WTC11 (cell line): ENCODE measurements around the gene DKC1. TPM values are rescaled to one million over a fixed set of nuclear protein-coding genes. Genes with fewer than 3 reads are reported as not detected.

Experiments
- ATAC-seq: fragments of 200-7000 bp; cut with Tn5 transposase; 2 replicates; pipeline ENCODE4 v1.10.0; 2021; ENCODE audit warnings: mild to moderate bottlenecking, moderate library complexity
- CTCF ChIA-PET: fragments of 300-600 bp; sonication (Branson Sonifier 250); formaldehyde crosslinking; loops from one replicate; lab custom pipeline; 2021; ENCODE audit warnings: antibody characterized with exemption; lab: Charles Lee
- POLR2A ChIA-PET: fragments of 350-600 bp; sonication (Branson Sonifier 250); formaldehyde crosslinking; loops from one replicate; lab custom pipeline; 2021; ENCODE audit warnings: antibody characterized with exemption; lab: Charles Lee
- DNase-seq: peaks from one replicate; pipeline ENCODE4 v3.0.0; 2021; ENCODE audit warnings: low spot score
- H3K27ac Mint-ChIP-seq: 2 replicates; pipeline ENCODE4 v1.8.0; 2021; ENCODE audit warnings: mixed read lengths
- H3K27me3 Mint-ChIP-seq: 2 replicates; pipeline ENCODE4 v1.8.0; 2021; ENCODE audit warnings: low read depth, mild to moderate bottlenecking, moderate library complexity, mixed read lengths
- H3K36me3 Mint-ChIP-seq: 2 replicates; pipeline ENCODE4 v1.8.0; 2021; ENCODE audit warnings: mixed read lengths
- H3K4me1 Mint-ChIP-seq: 2 replicates; pipeline ENCODE4 v1.8.0; 2022; ENCODE audit warnings: mixed read lengths
- H3K4me3 Mint-ChIP-seq: 2 replicates; pipeline ENCODE4 v1.8.0; 2021; ENCODE audit warnings: mild to moderate bottlenecking, moderate library complexity, mixed read lengths
- H3K9me3 Mint-ChIP-seq: 2 replicates; pipeline ENCODE4 v1.8.0; 2021; ENCODE audit warnings: mixed read lengths
- CBFB ChIP-seq: sonication (generic); formaldehyde crosslinking; IDR thresholded peaks from 2 replicates; pipeline ENCODE4 v1.8.1; 2022; ENCODE audit warnings: mild to moderate bottlenecking, low read depth, missing genetic modification reagents
- EMX1 ChIP-seq: fragments of 250-450 bp; sonication (Bioruptor Pico); IDR thresholded peaks from 2 replicates; pipeline ENCODE4 v1.8.0; 2021; ENCODE audit warnings: mild to moderate bottlenecking
- ETV6 ChIP-seq: sonication (generic); formaldehyde crosslinking; IDR thresholded peaks from 2 replicates; pipeline ENCODE4 v1.8.1; 2022; ENCODE audit warnings: mild to moderate bottlenecking, missing genetic modification reagents
- MXD4 ChIP-seq: fragments of 250-450 bp; sonication (Bioruptor Pico); IDR thresholded peaks from 2 replicates; pipeline ENCODE4 v1.8.0; 2021; ENCODE audit warnings: mild to moderate bottlenecking, moderate library complexity, borderline replicate concordance
- OVOL2 ChIP-seq: fragments of 250-450 bp; sonication (Bioruptor Pico); IDR thresholded peaks from 2 replicates; pipeline ENCODE4 v1.9.0; 2021; ENCODE audit warnings: mild to moderate bottlenecking, borderline replicate concordance
- TCF7 ChIP-seq: sonication (generic); formaldehyde crosslinking; IDR thresholded peaks from 2 replicates; pipeline ENCODE4 v1.8.0; 2022; ENCODE audit warnings: mild to moderate bottlenecking, low read depth, missing genetic modification reagents, moderate library complexity
- TEAD1 ChIP-seq: sonication (generic); formaldehyde crosslinking; IDR thresholded peaks from 2 replicates; pipeline ENCODE4 v1.8.0; 2022; ENCODE audit warnings: mild to moderate bottlenecking, missing genetic modification reagents
- ZBTB21 ChIP-seq: sonication (generic); formaldehyde crosslinking; IDR thresholded peaks from 2 replicates; pipeline ENCODE4 v1.8.1; 2023; ENCODE audit warnings: mild to moderate bottlenecking, missing genetic modification reagents, borderline replicate concordance
- ZNF317 ChIP-seq: sonication (generic); formaldehyde crosslinking; IDR thresholded peaks from 2 replicates; pipeline ENCODE4 v1.8.1; 2023; ENCODE audit warnings: low read depth, mild to moderate bottlenecking, moderate library complexity, missing genetic modification reagents, borderline replicate concordance
- total RNA-seq: library from RNA; stranded (reverse); gene quantifications from 3 replicates; pipeline ENCODE4 v1.2.3, GENCODE V29; 2021
- TF ChIP-seq, protein P1 (sequence below): fragments of 250-450 bp; sonication (Bioruptor Pico); IDR thresholded peaks from 2 replicates; pipeline ENCODE4 v1.9.0; 2021; ENCODE audit warnings: mild to moderate bottlenecking, borderline replicate concordance
- TF ChIP-seq, protein P2 (sequence below): sonication (generic); formaldehyde crosslinking; IDR thresholded peaks from 2 replicates; pipeline ENCODE4 v1.8.1; 2023; ENCODE audit warnings: mild to moderate bottlenecking, missing genetic modification reagents, moderate library complexity
- TF ChIP-seq, protein P3 (sequence below): sonication (generic); formaldehyde crosslinking; IDR thresholded peaks from 2 replicates; pipeline ENCODE4 v1.8.0; 2022; ENCODE audit warnings: missing genetic modification reagents
- TF ChIP-seq, protein P4 (sequence below): fragments of 250-450 bp; sonication (Bioruptor Pico); IDR thresholded peaks from 2 replicates; pipeline ENCODE4 v1.9.0; 2021; ENCODE audit warnings: moderate library complexity, mild to moderate bottlenecking, inconsistent platforms, borderline replicate concordance
- TF ChIP-seq, protein P5 (sequence below): sonication (generic); formaldehyde crosslinking; conservative IDR thresholded peaks from 2 replicates; pipeline ENCODE4 v1.8.1; 2022; ENCODE audit warnings: mild to moderate bottlenecking, missing genetic modification reagents

DKC1 gene
- total RNA-seq, 1 experiment from 2014 or later, result 123 TPM

DNA sequence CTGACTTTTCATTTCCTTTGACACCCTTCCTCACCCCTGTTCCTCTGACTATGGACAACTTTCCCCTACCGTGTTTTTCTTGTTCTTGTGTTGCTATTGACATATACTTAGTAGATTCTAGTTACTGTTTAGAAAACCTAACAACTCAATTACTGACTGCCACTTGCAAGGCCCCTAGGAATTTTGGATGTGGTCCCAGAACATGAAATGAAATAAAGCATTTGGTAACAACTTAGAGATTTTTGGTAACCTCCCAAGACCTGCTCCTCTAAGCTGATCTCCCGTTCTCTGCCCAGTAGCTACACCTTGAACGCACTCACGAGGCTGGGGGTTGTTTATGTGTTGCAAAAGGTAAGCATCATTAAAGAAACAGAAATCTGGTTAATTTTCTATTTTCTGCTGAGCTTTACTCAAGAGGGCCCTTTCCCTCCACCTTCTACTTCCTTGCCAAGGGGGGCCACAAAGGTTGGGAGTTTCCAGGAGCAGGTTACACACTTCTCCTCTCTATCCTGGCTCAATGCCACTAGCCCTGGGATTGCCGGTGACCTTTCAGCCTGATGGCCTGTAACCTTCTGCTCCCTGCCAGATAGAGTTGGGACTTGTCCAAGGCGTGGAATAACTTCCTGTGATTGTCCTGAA lies 32.3 kb upstream of the DKC1 start (continued):
- TF ChIP-seq, protein P1, sequence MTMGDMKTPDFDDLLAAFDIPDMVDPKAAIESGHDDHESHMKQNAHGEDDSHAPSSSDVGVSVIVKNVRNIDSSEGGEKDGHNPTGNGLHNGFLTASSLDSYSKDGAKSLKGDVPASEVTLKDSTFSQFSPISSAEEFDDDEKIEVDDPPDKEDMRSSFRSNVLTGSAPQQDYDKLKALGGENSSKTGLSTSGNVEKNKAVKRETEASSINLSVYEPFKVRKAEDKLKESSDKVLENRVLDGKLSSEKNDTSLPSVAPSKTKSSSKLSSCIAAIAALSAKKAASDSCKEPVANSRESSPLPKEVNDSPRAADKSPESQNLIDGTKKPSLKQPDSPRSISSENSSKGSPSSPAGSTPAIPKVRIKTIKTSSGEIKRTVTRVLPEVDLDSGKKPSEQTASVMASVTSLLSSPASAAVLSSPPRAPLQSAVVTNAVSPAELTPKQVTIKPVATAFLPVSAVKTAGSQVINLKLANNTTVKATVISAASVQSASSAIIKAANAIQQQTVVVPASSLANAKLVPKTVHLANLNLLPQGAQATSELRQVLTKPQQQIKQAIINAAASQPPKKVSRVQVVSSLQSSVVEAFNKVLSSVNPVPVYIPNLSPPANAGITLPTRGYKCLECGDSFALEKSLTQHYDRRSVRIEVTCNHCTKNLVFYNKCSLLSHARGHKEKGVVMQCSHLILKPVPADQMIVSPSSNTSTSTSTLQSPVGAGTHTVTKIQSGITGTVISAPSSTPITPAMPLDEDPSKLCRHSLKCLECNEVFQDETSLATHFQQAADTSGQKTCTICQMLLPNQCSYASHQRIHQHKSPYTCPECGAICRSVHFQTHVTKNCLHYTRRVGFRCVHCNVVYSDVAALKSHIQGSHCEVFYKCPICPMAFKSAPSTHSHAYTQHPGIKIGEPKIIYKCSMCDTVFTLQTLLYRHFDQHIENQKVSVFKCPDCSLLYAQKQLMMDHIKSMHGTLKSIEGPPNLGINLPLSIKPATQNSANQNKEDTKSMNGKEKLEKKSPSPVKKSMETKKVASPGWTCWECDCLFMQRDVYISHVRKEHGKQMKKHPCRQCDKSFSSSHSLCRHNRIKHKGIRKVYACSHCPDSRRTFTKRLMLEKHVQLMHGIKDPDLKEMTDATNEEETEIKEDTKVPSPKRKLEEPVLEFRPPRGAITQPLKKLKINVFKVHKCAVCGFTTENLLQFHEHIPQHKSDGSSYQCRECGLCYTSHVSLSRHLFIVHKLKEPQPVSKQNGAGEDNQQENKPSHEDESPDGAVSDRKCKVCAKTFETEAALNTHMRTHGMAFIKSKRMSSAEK (CRISPR knock-in tag), result no peak
- TF ChIP-seq, protein P2, sequence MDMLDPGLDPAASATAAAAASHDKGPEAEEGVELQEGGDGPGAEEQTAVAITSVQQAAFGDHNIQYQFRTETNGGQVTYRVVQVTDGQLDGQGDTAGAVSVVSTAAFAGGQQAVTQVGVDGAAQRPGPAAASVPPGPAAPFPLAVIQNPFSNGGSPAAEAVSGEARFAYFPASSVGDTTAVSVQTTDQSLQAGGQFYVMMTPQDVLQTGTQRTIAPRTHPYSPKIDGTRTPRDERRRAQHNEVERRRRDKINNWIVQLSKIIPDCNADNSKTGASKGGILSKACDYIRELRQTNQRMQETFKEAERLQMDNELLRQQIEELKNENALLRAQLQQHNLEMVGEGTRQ (CRISPR knock-in tag), result no peak
- TF ChIP-seq, protein P3, sequence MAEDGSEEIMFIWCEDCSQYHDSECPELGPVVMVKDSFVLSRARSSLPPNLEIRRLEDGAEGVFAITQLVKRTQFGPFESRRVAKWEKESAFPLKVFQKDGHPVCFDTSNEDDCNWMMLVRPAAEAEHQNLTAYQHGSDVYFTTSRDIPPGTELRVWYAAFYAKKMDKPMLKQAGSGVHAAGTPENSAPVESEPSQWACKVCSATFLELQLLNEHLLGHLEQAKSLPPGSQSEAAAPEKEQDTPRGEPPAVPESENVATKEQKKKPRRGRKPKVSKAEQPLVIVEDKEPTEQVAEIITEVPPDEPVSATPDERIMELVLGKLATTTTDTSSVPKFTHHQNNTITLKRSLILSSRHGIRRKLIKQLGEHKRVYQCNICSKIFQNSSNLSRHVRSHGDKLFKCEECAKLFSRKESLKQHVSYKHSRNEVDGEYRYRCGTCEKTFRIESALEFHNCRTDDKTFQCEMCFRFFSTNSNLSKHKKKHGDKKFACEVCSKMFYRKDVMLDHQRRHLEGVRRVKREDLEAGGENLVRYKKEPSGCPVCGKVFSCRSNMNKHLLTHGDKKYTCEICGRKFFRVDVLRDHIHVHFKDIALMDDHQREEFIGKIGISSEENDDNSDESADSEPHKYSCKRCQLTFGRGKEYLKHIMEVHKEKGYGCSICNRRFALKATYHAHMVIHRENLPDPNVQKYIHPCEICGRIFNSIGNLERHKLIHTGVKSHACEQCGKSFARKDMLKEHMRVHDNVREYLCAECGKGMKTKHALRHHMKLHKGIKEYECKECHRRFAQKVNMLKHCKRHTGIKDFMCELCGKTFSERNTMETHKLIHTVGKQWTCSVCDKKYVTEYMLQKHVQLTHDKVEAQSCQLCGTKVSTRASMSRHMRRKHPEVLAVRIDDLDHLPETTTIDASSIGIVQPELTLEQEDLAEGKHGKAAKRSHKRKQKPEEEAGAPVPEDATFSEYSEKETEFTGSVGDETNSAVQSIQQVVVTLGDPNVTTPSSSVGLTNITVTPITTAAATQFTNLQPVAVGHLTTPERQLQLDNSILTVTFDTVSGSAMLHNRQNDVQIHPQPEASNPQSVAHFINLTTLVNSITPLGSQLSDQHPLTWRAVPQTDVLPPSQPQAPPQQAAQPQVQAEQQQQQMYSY (CRISPR knock-in tag), result no peak
- TF ChIP-seq EMX1, result no peak
- no peak for TF ChIP-seq TCF7
- no peak for TF ChIP-seq CBFB (CRISPR knock-in tag)

DNA sequence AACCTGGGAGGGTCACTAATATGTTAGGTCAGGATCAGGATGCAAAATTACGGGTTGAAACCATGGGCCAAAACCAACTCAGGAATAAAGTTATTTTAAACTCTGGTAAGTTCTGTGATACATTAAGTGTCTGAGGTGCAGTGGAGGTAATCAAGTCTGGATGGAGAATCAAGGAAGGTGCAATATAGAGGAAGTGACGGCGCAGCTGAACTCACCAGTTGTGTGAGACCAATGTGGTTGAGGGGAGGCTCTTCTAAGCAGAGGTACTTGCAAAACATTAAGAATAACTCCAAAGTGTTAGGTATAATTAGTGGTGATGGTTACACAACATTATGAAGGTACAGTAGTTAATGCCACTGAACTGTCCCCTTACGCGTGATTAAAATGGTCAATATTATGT lies 31.5 kb upstream of the DKC1 start:
- ChIA-PET CTCF (interaction anchor here (1.9 kb wide), 1 partner anchor 18 kb away, joined by 5 read pairs; no protein-coding TSS in a partner anchor), POLR2A (no interaction called here)
- H3K4me3 Mint-ChIP-seq, result no peak overlapping the region
- H3K27ac Mint-ChIP-seq, result no peak overlapping the region
- TF ChIP-seq MXD4 (CRISPR knock-in tag), result no peak
- TF ChIP-seq ZBTB21 (CRISPR knock-in tag), result no peak
- TF ChIP-seq, protein P4, sequence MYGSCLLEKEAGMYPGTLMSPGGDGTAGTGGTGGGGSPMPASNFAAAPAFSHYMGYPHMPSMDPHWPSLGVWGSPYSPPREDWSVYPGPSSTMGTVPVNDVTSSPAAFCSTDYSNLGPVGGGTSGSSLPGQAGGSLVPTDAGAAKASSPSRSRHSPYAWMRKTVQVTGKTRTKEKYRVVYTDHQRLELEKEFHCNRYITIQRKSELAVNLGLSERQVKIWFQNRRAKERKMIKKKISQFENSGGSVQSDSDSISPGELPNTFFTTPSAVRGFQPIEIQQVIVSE, result no peak
- no peak for TF ChIP-seq ETV6 (CRISPR knock-in tag)
- TF ChIP-seq, protein P5, sequence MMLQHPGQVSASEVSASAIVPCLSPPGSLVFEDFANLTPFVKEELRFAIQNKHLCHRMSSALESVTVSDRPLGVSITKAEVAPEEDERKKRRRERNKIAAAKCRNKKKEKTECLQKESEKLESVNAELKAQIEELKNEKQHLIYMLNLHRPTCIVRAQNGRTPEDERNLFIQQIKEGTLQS (CRISPR knock-in tag), result no peak
- TF ChIP-seq TEAD1 (CRISPR knock-in tag), result no peak
- TF ChIP-seq OVOL2 (CRISPR knock-in tag), result no peak
- TF ChIP-seq ZNF317 (CRISPR knock-in tag), result no peak
- H3K36me3 Mint-ChIP-seq, result no peaks in the 10 kb centered on the region
- peaks cover 12% of the 10 kb centered on the region for H3K4me1 Mint-ChIP-seq
- H3K27me3 Mint-ChIP-seq, result no peaks in the 10 kb centered on the region
- ATAC-seq, result no peak
- H3K9me3 Mint-ChIP-seq, result no peaks in the 10 kb centered on the region
- no peak for DNase-seq
